DOHH2 (cell line): Measurements from ENCODE around the gene HTRA3.
A peak's percentile ranks its signal among the peaks of the same experiment; 100 is the strongest.

Experiments used
- H3F3A ChIP-seq: fragments of 200-600 bp; sonication (generic), shearing (Covaris generic); 2 replicates; pipeline ENCODE4 v1.6.0; 2016; ENCODE audit warnings: antibody characterized with exemption, mild to moderate bottlenecking; ENCODE audit not compliant: control insufficient read depth, insufficient read depth
- H3K27ac ChIP-seq: fragments of 200-600 bp; sonication (generic); 2 replicates; pipeline ENCODE4 v1.5.1; 2014; ENCODE audit warnings: low read depth, mild to moderate bottlenecking, low read length, moderate library complexity
- H3K27me3 ChIP-seq: fragments of 200-600 bp; sonication (generic); 2 replicates; pipeline ENCODE4 v1.6.1; 2014; ENCODE audit warnings: mild to moderate bottlenecking, low read length, mixed read lengths; ENCODE audit not compliant: control insufficient read depth
- H3K36me3 ChIP-seq: fragments of 200-600 bp; sonication (generic); 2 replicates; pipeline ENCODE4 v1.6.1; 2014; ENCODE audit warnings: mild to moderate bottlenecking, low read length, moderate library complexity, mixed read lengths; ENCODE audit not compliant: control insufficient read depth
- H3K4me1 ChIP-seq: fragments of 200-600 bp; sonication (generic); 2 replicates; pipeline ENCODE4 v1.6.1; 2014; ENCODE audit warnings: mild to moderate bottlenecking, low read length, mixed read lengths; ENCODE audit not compliant: control insufficient read depth
- H3K4me2 ChIP-seq: fragments of 200-600 bp; sonication (generic); 2 replicates; pipeline ENCODE4 v1.6.0; 2014; ENCODE audit warnings: mild to moderate bottlenecking, low read length, moderate library complexity
- H3K4me3 ChIP-seq: fragments of 200-600 bp; sonication (generic); 2 replicates; pipeline ENCODE4 v1.5.1; 2014; ENCODE audit warnings: mild to moderate bottlenecking, low read length, mixed read lengths
- H3K79me2 ChIP-seq: fragments of 200-600 bp; sonication (generic); 2 replicates; pipeline ENCODE4 v1.6.1; 2014; ENCODE audit warnings: mild to moderate bottlenecking, low read length, mixed read lengths; ENCODE audit not compliant: control insufficient read depth
- H3K9me2 ChIP-seq: fragments of 200-600 bp; sonication (generic); replicated peaks from 2 replicates; pipeline ENCODE4 v1.6.1; 2014; ENCODE audit warnings: mild to moderate bottlenecking, low read length, mixed read lengths; ENCODE audit not compliant: control insufficient read depth
- H3K9me3 ChIP-seq: fragments of 200-600 bp; sonication (generic); 2 replicates; pipeline ENCODE4 v1.6.1; 2014; ENCODE audit warnings: antibody characterized with exemption, low read length, mixed read lengths; ENCODE audit not compliant: control insufficient read depth, insufficient read depth
- H4K20me1 ChIP-seq: fragments of 200-600 bp; sonication (generic); 2 replicates; pipeline ENCODE4 v1.6.0; 2014; ENCODE audit warnings: low read depth, mild to moderate bottlenecking, antibody characterized with exemption, low read length, moderate library complexity; ENCODE audit not compliant: control insufficient read depth, insufficient read depth
- EZH2phosphoT487 ChIP-seq: fragments of 200-600 bp; sonication (generic); IDR thresholded peaks from 2 replicates; pipeline ENCODE4 v1.6.1; 2017; ENCODE audit warnings: borderline replicate concordance, mild to moderate bottlenecking, antibody characterized with exemption, low read length, moderate library complexity, mixed read lengths
- TF ChIP-seq, protein P1 (sequence below): fragments of 200-600 bp; sonication (generic); IDR thresholded peaks from one replicate; pipeline ENCODE4 v1.5.1; 2014; ENCODE audit warnings: antibody characterized with exemption, mild to moderate bottlenecking, low read depth, low read length; ENCODE audit not compliant: poor library complexity, severe bottlenecking

HTRA3 gene

DNA sequence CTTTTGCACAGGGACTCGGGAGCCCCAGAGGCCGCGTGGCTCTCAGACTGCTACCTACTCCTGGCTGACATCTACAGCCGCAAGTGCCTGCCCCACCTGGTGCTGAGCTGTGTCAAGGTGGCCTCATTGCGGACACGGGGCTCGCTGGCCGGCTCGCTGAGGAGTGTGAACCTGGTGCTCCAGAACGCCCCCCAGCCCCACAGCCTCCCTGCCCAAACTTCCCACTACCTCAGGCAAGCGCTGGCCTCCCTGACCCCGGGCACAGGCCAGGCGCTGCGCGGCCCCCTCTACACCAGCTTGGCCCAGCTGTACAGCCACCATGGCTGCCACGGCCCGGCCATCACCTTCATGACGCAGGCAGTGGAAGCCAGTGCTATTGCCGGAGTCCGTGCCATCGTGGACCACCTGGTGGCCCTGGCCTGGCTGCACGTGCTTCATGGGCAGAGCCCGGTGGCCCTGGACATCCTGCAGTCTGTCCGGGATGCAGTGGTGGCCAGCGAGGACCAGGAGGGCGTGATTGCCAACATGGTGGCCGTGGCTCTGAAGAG is 41.7 kb upstream of the HTRA3 start:
- no peaks in the 10 kb centered on the region for H3K9me3 ChIP-seq
- H3K4me3 ChIP-seq: peak overlapping the region; percentile 60
- no peak for TF ChIP-seq EZH2phosphoT487
- TF ChIP-seq, protein P1, sequence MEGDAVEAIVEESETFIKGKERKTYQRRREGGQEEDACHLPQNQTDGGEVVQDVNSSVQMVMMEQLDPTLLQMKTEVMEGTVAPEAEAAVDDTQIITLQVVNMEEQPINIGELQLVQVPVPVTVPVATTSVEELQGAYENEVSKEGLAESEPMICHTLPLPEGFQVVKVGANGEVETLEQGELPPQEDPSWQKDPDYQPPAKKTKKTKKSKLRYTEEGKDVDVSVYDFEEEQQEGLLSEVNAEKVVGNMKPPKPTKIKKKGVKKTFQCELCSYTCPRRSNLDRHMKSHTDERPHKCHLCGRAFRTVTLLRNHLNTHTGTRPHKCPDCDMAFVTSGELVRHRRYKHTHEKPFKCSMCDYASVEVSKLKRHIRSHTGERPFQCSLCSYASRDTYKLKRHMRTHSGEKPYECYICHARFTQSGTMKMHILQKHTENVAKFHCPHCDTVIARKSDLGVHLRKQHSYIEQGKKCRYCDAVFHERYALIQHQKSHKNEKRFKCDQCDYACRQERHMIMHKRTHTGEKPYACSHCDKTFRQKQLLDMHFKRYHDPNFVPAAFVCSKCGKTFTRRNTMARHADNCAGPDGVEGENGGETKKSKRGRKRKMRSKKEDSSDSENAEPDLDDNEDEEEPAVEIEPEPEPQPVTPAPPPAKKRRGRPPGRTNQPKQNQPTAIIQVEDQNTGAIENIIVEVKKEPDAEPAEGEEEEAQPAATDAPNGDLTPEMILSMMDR: no peak
- H3K27ac ChIP-seq: peak overlapping the region; percentile 84
- peaks cover 6% of the 10 kb centered on the region for H3F3A ChIP-seq
- H3K36me3 ChIP-seq: peaks cover 74% of the 10 kb centered on the region
- no peaks in the 10 kb centered on the region for H3K27me3 ChIP-seq
- H3K4me1 ChIP-seq: peaks cover 44% of the 10 kb centered on the region
- peaks cover 21% of the 10 kb centered on the region for H3K79me2 ChIP-seq
- H4K20me1 ChIP-seq: no peaks in the 10 kb centered on the region
- H3K9me2 ChIP-seq: no peaks in the 10 kb centered on the region
- H3K4me2 ChIP-seq: peak overlapping the region; percentile 75

DNA sequence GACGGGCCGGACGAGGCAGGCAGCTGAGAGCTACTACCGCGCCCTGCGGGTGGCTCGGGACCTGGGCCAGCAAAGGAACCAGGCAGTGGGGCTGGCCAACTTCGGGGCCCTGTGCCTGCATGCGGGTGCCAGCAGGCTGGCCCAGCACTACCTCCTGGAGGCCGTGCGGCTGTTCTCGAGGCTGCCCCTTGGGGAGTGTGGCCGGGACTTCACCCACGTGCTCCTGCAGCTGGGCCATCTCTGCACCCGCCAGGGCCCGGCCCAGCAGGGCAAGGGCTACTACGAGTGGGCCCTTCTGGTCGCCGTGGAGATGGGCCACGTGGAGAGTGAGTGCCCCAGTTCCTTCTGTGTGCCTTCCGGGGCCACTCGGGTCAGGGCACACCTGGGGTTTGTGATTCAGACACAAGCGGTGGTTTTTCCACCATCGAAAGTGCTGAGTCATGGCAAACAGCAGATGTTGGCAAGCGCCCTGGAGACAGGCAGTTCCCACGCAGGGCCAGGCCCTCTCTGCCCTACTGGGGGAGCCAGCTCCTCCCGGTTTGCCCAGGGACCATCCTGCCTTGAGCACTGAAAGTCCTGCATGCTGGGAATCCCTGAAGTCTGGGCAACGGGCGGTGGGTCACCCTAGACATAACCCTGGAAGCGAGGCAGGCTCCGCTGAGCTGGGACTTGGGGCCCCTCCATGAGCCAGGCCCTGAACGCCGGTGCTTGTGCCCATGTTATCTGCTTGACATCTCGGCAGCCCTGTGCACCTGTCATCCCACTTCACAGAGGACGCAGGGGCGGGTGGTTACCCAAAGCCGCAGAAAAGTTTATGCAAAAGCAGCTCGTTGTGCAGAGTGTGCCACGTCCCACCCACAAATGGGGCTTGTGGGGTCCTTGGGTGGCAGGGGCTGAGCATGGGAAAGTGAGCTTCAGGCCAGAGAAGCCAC is 41.0 kb upstream of the HTRA3 start:
- Histone ChIP-seq H3K9me2 (no peaks in the 10 kb centered on the region), H3K4me1 (peaks cover 44% of the 10 kb centered on the region), H3K27me3 (no peaks in the 10 kb centered on the region), H4K20me1 (no peaks in the 10 kb centered on the region), H3K4me3 (peak overlapping the region; percentile 60), H3K79me2 (peaks cover 21% of the 10 kb centered on the region), H3K4me2 (peak overlapping the region; percentile 75), H3K36me3 (peaks cover 76% of the 10 kb centered on the region), H3K27ac (peak overlapping the region; percentile 84), H3K9me3 (no peaks in the 10 kb centered on the region), H3F3A (peaks cover 6% of the 10 kb centered on the region)
- TF ChIP-seq, protein P1: no peak
- no peak for TF ChIP-seq EZH2phosphoT487

DNA sequence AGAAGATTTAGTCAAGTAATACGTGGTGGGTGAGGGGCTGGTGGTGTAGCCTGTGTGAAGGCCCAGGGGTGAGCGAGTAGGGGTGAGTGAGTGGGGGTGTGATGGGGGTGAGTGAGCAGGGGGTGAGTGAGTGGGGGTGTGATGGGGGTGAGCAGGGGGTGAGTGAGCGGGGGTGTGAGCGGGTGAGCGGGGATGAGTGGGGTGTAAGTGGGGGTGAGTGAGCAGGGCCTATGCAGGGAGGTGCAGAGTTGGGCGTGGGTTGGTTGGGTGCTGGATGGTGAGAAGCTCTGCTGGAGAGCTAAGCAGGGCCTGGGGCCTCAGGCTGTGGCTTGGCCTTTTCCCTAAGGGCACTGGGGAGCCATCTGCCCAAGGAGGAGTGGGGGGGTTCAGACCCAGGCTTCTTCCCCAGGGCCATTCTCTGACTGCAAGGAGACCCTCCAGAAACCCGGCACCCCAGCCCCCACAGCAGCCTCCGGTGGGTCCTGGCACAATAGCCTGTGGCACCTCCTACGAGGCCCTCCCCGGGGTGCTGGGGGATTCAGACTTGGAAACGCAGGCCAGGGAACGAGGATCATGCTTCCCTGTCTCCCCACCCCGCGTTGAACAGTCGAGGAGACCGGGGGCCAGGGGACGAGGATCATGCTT is 40.1 kb upstream of the HTRA3 start:
- peaks cover 44% of the 10 kb centered on the region for H3K4me1 ChIP-seq
- H4K20me1 ChIP-seq: no peaks in the 10 kb centered on the region
- H3K4me2 ChIP-seq: peak overlapping the region; percentile 75
- H3K9me3 ChIP-seq: no peaks in the 10 kb centered on the region
- H3K36me3 ChIP-seq: peaks cover 76% of the 10 kb centered on the region
- H3K9me2 ChIP-seq: no peaks in the 10 kb centered on the region
- peak overlapping the region; percentile 60 for H3K4me3 ChIP-seq
- peaks cover 21% of the 10 kb centered on the region for H3K79me2 ChIP-seq
- peak overlapping the region; percentile 84 for H3K27ac ChIP-seq
- peaks cover 6% of the 10 kb centered on the region for H3F3A ChIP-seq
- TF ChIP-seq EZH2phosphoT487: no peak
- TF ChIP-seq, protein P1: no peak
- no peaks in the 10 kb centered on the region for H3K27me3 ChIP-seq
